Activated naive CD4-positive, alpha-beta T cell treated with anti-CD3 and anti-CD28 coated beads, Interleukin-2, amount 50 U/mL, for 16 hours (primary cell): Measurements from ENCODE around the gene ATG101.

Source experiments
- DNase-seq: peaks from one replicate; pipeline ENCODE4 v3.0.0-alpha.2; 2020

ATG101 gene, protein sequence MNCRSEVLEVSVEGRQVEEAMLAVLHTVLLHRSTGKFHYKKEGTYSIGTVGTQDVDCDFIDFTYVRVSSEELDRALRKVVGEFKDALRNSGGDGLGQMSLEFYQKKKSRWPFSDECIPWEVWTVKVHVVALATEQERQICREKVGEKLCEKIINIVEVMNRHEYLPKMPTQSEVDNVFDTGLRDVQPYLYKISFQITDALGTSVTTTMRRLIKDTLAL

GRCh38 chr12:52069327-52070184, at the start of gene ATG101:
Gene ATG101 (plus strand): TSS chr12:52069978. CDS start chr12:52073651, 3,673 bp downstream.
- peak; percentile 85 for DNase-seq

GRCh38 chr12:52020539-52021336, 49.0 kb upstream of the ATG101 start:
- DNase-seq: peak; percentile 67

DNA sequence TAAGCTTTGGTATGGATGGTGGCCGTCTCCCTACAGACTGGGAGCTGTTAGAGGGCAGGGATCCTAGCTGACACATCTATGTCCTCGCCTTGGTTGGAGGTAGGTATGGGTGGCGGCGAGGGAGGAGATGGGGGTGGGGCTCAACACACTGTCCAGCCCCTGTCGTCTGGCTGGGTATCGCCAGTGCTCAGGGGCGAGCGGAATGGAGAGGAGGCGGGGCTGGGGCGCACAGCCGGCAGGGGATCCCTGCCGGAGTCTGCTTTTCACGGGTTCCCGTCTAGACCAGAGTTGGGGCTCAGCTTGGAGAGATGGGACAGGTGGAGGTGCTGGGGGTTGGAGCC, 47.0 kb upstream of the ATG101 start:
- no peak for DNase-seq

- DNase-seq: peak; percentile 93
Measured at GRCh38 chr12:52023182-52023975, 46.4 kb upstream of the ATG101 start.

- no peak for DNase-seq
Measured at GRCh38 chr12:52023976-52024688, 45.6 kb upstream of the ATG101 start.

DNA sequence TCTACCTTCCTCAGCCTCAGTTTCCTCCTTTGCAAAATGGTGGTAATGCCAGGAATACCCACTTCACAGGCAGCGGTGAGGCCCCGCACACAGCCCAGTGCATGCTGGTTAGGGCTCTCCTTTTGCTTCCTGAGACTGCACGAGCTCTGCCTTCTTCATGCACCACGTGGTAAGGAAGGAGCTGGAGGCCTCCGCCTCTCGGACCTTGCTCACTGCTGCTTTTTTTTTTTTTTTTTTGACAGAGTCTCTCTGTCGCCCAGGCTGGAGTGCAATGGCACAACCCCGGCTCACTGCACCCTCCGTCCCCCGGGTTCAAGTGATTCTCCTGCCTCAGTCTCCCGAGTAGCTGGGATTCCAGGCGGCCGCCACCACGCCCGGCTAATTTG, 44.9 kb upstream of the ATG101 start:
- DNase-seq: peak; percentile 45

DNA sequence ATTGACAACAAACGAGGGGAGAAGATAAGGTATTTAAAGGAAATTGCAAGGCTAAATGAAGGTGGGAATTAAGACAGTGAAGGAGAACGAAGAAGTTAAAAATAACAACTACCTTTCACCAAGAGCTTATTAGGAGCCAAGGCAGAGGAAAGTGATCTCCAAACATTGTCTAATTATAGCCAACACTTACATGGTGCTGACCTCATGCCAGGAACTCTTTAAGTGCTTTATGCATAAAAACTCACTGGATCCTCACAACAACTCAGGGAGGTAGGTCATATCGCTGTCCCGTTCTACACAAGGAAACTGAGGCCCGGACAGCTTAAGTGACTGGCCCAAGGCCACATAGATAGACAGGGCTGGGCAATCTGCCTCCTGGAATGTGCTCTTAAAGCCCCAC, 43.5 kb upstream of the ATG101 start:
- DNase-seq: no peak

- DNase-seq: no peak
Measured at GRCh38 chr12:52027085-52027843, 42.5 kb upstream of the ATG101 start.

GRCh38 chr12:52029685-52030084, 40.1 kb upstream of the ATG101 start:
- DNase-seq: no peak

DNA sequence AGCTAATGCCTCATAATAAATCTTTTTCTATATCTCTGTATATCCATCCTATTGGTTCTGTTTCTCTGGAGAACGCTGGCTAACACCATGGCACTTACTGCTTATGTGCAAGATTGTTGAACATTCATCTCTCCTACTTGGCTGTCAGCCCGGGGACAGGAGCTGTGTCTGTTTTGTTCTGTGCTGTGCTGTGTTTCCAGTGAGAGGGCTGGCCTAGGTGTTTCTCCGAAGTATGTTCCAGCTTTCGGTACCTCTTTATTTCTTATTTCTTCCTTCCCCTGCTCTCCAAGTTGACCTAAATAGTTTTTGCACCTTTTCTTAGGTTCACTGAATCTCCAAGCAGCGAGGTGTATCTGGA, 37.4 kb upstream of the ATG101 start:
- no peak for DNase-seq

- DNase-seq: peak; percentile 84
Measured at GRCh38 chr12:52032804-52033445, 36.9 kb upstream of the ATG101 start.

DNA sequence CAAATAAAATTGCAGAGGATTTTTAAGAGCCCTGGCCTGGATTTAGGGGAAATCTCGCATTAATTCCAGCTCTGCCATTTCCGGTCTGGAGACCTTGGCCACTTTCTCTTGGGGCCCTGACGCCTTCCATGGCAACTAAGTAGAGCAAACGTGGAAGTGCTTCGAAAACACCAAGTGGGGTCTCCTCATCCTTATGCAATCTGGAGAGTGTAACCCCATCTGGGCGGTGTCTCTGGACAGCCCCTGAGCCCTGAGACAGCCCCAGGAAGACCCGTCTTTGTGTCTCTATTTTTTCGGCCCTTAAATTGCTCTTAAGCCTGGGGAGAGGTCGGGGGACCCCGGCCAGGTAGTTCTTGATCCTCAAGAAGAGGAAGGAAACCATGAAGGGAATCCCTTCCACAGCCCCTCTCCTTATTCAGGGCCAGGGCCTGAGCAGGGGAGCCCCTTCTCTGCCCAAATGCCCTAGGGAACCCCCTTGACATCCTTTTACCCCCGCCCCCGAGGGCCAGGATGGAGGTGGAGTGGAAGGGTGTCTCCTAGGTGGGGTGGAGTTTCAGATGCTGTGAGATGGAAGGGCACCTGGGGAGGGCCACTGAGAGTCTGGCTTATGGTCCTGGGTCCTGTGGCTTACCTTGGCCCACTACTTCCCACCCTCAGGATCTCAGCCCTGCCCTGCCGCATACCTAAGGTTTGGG, 36.2 kb upstream of the ATG101 start:
- DNase-seq: no peak

DNA sequence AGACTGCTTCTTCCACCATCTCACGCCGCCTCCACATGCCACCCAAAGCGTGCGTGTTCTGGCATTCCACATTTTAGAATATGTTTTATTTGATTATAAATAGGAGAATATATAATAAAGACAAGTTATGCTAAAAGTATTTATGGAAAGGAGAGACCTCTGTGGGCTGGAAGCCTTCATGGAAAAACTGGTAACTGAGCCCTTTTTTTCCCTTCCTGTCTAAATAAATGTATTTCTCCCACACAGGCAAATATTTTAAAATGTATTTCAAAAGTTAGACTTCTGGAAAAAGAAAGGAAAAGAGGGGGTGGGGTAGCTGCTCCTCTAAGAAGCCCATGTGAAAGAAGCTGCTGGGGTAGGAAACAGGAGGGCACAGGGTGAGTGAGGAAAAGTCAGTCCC, 34.6 kb upstream of the ATG101 start:
- DNase-seq: no peak

DNA sequence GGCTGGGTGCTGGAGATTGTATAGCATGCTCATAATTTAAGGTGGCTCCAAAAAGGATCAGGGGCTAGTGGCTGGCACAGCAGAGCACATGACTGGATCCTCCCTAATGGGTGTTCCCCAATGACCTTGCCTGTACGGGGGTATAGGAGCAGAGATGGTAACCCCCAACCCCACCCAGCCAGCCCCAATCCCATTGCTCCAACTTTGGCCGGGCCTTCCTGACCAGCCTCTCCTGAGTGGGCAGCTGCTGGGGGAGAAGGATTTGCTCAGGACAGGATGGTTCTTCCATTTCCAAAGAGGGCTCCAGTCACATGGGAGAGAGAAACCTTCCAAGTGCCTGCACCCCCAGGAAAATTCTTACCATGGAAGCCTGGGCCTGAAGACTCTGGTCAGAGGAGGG, 33.9 kb upstream of the ATG101 start:
- no peak for DNase-seq

DNA sequence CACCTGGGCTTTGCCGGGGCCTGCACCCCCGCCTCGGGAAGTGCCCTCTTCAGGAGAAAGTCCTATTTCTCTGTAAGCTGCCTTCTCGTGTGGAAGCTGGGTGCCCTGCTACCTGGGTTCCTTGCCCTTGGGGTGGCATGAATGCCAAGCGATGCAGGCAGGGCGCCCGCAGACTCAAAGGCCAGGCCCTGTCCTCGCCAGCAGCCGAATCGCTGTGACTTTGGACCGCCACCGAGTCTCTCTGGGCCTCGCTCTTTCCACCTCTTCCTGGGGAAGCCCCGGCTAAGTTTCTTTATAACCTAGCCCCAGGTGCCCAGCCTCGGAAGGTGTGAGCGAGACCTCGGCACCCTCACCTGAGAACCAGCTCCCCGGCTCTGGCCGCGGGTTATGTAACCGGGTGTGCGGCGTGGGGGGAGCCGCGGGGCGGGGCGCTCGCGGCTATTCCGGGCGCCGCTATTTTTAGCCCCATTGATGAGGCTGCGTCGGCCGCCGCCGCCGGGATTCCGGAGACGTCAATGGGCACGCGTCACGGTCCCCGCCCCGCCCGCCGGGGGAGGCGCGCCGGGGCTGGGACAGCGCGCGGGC, 33.1 kb upstream of the ATG101 start:
- peak; percentile 75 for DNase-seq

DNA sequence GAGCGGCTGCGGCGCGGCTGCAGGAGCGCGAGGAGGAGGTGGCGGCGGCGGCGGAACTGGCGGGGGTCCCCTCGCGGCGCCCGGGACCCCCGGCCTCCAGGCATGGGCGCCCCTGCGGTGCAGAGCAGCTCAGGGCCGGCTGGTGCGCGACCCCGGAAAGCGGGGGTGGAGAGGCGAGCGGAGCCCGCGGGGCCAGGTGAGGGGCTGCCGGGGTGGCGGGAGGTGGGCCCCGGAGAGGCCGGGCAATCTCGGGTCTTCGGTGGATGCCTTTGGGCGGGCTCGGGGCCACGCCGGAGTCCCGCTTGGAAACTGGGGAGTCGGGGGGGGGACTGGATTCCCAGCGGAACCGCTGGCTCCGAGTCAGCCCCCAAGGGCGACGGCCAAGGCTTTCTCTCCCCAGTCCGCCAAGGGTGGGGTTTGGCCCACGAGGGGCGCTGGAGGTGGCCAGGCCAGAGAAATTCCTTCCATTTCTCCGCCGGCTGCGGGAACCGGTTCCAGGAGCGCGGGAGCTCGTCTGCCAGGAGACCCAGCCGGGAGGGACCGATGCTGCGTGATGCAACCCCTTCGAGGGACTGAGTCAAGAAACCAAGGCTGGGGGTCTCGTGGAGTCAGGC, 32.4 kb upstream of the ATG101 start:
- no peak for DNase-seq

- no peak for DNase-seq
Measured at GRCh38 chr12:52038447-52038846, 31.3 kb upstream of the ATG101 start.

DNA sequence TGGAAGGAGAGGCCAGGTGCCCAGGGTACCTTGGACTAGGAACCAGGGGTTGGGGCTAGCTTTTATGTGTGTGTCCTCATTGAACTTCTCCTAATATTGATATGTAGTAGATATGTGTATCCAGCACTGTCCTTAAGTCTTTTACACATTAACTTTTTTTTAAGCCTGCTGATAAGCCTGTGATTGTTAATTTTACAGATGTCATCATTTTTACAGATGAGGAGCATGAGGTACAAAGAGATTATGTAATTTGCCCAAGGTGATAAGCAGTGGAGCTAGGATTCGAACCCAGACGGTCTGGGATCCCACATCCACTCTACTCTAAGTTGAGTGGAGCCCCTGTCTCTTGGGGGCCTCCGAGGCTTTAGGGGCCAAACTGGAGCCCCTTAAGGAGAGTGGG, 28.7 kb upstream of the ATG101 start:
- no peak for DNase-seq

DNA sequence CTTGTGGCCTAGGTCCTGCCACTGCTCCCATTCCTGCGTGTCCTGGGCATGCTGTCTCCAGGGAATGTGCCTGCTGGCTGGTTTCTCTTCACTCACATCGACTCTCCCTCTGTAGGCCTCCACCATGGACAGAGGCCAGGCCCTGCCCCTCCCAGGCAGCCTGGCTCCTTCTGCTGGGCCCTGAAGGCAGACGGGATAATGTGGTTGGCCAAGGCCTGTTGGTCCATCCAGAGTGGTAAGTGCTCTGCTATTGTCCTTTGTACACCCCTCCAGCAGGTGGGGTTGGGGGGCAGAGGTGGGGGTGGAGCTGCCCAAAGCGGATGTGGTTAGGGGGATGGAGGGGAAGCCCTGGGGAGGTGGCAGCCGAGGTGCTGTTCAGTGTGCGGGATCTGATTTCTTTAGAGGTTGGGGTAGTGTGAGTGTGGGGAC, 28.1 kb upstream of the ATG101 start:
- no peak for DNase-seq
